AG10803 (cell line): ENCODE results near the gene AMIGO1.

Experiments
- DNase-seq: peaks from one replicate; pipeline ENCODE4 v3.0.0; 2010; ENCODE audit warnings: low read depth
- H3K4me3 ChIP-seq: 2 replicates; pipeline ENCODE4 v1.5.1; 2011; ENCODE audit warnings: mild to moderate bottlenecking, low read length, control low read depth
- CTCF ChIP-seq: conservative IDR thresholded peaks from 2 replicates; pipeline ENCODE4 v1.5.1; 2011; ENCODE audit warnings: mild to moderate bottlenecking, low read length, control low read depth, inconsistent platforms

Gene AMIGO1

GRCh38 chr1:109501644-109502363 is 7.7 kb downstream of the AMIGO1 start:
- no peak overlapping the region for H3K4me3 ChIP-seq
- DNase-seq = no peak

GRCh38 chr1:109500941-109501381 is 8.6 kb downstream of the AMIGO1 start:
- no peak for TF ChIP-seq CTCF
- peak; percentile 94 for DNase-seq

More at GRCh38 chr1:109501644-109502363, 7.7 kb downstream of the AMIGO1 start:
- no peak for TF ChIP-seq CTCF

GRCh38 chr1:109499661-109500536 is 9.6 kb downstream of the AMIGO1 start:
- no peak overlapping the region for H3K4me3 ChIP-seq
- DNase-seq = peak; percentile 65
- TF ChIP-seq CTCF = peak; percentile 52

More at GRCh38 chr1:109500941-109501381, 8.6 kb downstream of the AMIGO1 start:
- no peak overlapping the region for H3K4me3 ChIP-seq

GRCh38 chr1:109499081-109499480 is 10.4 kb downstream of the AMIGO1 start:
- no peak overlapping the region for H3K4me3 ChIP-seq
- no peak for DNase-seq
- no peak for TF ChIP-seq CTCF

GRCh38 chr1:109498161-109498801 is 11.2 kb downstream of the AMIGO1 start:
- TF ChIP-seq CTCF = peak; percentile 67
- H3K4me3 ChIP-seq = no peak overlapping the region
- no peak for DNase-seq

- DNase-seq = no peak
- no peak for TF ChIP-seq CTCF
- no peak overlapping the region for H3K4me3 ChIP-seq
Observed at GRCh38 chr1:109497449-109498160, 11.9 kb downstream of the AMIGO1 start.
